A204.1 (cell line): ENCODE measurements around the gene CLSTN2.

Experiments
- FAIRE-seq: peaks from 2 replicates; lab custom pipeline; 2012; peaks lifted over from hg19 to GRCh38; lab: Jason Lieb, UNC

CLSTN2 gene

DNA sequence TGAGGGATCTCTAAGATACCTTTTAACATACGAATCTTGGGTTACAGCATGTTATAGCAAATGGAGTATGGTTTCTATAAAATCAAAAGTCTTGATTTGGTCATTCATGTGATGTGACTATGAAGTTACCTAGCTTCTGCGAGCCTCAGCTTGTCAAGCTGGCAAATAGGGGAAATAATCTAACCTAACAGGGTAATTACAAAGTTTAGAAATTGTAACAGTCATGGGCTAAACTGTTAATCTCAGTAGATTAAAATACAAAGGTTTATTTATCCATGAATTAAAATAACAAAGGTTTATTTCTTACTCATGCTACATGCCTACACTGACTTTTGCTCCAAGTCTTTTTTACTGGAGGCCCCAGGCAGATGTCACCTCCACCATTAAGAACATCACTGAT, 359.1 kb downstream of the CLSTN2 start:
- no peak for FAIRE-seq

GRCh38 chr3:140296796-140297352, 361.9 kb downstream of the CLSTN2 start:
- no peak for FAIRE-seq

GRCh38 chr3:140298043-140298442, 363.1 kb downstream of the CLSTN2 start:
- FAIRE-seq, result no peak

GRCh38 chr3:140298569-140299070, 363.6 kb downstream of the CLSTN2 start:
- no peak for FAIRE-seq

DNA sequence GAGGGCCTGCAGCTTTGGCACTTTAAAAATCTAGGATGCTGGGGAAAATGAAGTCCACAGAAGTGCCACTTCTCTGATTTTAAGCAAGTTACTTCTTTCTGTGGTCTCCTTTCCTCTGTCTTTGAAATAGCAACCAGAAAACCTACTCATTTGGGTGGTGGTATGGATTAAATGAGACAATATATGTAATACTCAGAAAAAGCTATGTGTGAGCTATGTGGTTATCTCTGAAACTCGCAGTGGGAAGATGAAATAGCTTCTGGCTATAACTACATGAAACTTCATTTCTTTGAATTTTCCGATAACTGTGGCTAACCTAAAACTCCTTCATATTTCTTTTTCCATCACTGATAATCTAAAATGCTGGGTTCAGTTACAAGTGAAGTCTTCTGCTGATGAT, 368.9 kb downstream of the CLSTN2 start:
- FAIRE-seq, result no peak

DNA sequence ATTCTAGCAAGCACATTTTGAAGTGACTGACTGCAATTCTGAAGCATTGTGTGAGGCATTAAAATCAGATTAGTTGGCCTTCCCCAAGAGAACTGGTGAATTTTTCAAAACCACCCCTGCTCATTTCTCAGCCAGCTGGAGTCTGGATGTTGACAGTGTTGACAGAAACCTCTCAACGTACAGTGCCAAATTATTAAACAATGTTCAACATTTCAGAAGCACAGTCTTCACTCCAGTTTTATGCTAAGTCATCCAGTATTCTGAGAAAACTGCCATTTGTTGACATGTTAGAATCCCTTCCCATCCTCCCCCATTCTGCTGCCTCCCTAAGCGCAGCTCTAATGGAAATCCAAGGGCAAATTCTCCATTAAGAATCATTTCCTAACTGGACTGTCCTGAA, 373.6 kb downstream of the CLSTN2 start:
- FAIRE-seq, result no peak

DNA sequence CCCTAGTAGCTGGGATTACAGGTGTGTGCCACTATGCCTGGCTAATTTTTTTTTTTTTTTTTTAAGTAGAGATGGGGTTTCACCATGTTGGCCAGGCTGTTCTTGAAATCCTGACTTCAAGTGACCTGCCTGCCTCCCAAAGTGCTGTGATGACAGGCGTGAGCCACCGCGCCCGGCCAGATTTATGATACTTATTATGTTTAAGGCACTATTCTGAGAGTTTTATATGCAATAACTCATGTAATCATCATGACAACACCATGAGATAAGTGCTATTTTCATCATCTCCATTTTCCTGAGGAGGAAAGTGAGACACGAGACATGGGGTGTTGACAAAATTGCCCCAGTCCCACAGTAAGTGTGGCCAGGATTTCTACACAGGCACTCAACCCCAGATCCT, 376.4 kb downstream of the CLSTN2 start:
- no peak for FAIRE-seq

GRCh38 chr3:140315955-140316354, 381.0 kb downstream of the CLSTN2 start:
- no peak for FAIRE-seq

DNA sequence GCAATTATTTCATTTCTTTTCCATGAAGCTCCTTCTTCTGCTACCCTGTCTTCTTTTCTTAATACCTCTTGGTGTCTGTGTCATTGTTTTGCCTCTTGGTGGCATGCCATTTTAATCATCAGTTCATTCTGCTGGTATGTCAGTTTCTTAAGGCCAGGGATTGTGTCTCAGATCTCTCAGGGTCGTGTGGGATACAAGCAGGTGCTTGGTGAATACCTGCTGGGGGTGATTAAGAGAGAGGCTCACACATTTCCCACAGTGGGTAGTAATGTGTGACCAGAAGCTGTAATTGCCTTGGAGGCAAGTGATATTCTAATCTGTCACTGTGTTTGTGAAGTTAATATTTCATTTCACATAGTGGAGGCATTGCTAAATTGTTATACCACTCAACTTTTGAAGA, 381.5 kb downstream of the CLSTN2 start:
- no peak for FAIRE-seq

GRCh38 chr3:140316868-140317400, 381.9 kb downstream of the CLSTN2 start:
- FAIRE-seq, result no peak

DNA sequence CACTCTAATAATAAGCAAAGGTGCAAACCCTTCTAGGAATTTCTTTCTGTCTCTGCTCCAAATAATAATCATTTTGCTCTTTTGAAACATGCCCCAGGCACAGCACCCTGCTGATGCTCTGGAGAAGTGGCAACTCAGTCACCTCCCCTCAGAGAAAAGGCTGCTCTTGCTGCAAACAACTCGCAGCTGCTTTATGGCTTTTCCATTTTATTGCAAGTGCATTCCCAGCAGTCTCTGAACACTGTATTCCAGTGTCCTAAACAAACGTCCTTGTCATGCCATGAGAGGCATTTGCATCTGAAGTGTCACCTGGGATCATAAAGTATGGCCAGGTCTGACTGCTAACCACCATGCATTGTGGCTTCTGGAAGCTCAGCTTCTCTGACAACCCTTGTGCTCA, 384.8 kb downstream of the CLSTN2 start:
- FAIRE-seq, result no peak

- no peak for FAIRE-seq
Measured at GRCh38 chr3:140323561-140323960, 388.6 kb downstream of the CLSTN2 start.

- FAIRE-seq, result no peak
Measured at GRCh38 chr3:140332131-140332530, 397.1 kb downstream of the CLSTN2 start.

DNA sequence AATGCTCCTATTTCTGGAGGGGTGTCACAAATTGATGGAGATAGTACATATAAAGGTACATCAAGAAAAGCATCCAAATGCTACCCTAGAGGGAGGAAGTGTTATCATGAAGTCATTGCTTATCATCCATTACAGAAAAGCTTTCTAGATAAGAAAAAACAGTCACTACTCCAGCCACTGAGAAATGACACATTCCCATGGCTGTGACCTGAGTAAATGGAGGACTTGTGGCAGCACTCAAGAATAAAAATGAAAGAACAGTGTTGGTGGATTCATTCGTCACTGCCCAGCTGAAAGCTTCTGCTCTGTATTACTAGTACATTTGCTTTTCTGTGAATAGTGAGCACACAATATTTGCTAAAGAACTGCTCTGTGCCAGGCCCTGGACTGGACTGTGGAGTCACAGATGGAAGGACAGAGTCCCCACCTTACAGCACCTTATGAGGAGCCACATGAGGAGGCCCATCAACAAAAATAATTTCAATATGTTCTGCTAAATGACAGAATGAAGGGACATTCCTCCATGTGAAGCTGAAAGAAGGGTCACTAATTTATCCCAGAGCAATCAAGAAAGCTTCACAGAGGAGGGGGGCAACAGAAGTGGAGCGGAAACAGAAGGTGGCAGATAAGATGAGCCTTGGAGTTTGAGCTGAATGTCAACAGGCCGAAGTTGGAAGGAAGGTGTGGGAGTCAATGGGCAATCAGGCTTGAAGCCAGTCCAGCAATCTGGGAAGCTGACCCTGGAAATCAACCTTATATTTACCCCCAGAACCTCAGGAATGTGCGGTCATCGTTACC, 399.3 kb downstream of the CLSTN2 start:
- FAIRE-seq, result no peak

DNA sequence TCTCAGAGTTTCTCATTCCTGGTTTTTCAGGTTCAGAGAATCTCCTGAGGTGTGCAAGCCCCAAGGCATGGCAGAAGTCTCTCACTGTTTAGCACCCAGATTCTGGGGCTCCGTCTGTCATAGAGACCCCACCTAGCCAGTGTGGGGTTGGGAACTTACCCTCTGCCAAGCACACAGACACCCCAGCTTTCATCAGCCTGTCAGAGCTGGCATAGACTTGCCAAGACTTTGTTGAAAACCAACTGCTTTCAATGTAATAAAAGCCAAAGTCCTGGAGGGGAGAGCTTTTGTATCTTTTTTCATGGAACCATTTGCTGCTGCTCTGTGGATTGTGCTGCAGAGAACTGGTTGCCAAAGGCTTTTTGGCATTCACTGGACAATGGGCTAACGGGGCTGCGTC, 401.5 kb downstream of the CLSTN2 start:
- FAIRE-seq, result no peak

DNA sequence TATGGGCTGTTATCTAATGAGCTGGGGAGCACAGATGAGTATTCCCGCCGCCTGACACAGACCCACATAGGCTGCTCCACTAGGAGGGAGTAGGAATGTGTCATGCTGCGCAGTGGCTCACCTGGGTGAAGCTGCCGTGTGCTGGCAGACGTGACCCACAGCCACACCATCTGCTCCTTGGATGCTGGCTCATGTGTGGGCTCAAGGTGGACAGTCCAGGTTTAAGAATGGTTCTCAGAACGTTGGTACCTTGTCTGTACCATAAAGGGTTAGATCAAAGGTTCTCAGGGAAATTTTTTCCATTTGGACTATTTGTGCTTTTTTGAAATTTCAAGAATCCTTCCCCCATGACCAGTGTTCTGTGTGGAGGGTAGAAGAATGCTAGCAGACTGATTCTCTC, 403.9 kb downstream of the CLSTN2 start:
- FAIRE-seq, result no peak

DNA sequence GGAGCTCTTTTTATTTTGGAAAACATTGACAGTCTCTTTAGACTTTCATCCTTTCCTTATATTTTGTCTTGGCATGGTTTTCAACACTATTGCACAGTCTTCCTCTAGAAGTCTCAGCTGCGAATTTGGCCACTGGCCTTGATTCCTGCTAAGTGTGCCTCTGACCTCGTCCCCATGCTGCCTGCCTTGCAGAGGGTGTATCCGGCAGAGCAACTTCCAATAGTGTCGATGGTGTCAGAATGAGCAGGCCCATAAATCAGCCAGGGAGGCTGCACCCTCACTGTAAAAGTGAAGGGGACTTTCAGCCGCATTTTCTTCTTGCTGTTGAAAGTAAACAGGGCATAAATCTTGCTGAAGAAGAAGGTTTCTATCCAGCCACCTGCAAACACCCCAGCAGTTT, 406.2 kb downstream of the CLSTN2 start:
- FAIRE-seq, result no peak

GRCh38 chr3:140341817-140342403, 406.9 kb downstream of the CLSTN2 start:
- no peak for FAIRE-seq

DNA sequence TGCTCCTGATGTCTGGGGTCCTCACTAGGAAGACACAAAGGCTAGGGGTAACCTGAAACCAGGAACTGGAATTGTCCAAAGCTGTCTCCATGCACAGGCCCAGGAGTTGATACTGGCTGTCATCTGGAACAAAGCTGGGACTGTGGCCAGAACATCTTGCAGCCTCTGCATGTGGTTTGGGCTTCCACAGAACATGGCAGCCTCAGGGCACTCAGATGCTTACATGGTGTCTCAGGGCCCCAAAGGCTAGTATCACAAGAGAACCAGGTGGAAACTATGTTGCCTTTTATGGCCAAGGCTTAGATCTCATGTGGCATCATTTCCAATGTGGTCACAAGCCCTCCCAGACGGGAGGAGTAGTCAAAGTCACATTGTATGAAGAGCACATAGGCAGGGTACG, 407.7 kb downstream of the CLSTN2 start:
- FAIRE-seq, result no peak

DNA sequence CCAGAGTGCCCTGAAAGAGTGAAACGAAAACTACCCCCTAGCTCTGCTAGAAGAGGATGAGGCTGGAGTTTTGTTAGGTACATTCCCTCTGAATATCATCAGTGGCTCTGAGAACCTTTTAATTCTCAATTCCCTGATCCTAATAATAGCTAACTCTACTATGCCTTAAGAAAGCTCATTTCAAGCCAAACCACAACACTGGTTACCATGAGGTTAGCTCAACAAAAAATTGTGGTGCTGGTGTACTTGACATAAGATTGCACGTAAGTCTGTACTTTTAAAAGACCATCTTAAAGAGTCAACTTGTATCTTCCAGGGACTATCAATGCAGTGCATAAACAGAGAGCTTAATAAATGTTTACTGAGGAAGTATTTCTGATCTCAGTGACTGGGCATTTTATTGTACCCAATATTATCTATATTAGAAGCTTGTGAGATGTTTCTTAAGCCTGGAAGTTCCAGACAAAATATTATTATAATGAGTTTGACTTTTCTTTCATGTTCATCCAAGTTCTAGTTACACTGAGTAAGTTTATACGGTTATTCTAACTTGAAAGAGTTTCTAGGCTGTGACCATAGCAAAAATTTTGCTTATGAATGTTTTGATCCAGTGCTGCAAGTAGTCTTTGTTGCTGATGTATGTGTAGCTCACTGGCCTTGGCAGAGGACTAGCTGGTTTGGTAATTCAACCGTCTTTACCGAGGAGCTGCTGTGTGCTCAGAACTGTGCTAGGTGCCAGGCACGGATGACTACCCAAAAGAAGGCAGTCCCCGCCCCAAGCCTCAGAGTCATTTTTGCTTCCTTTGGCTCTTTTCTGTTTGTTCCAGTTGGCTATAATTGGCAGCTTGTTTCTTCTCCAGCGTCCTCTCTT, 408.5 kb downstream of the CLSTN2 start:
- FAIRE-seq, result no peak

GRCh38 chr3:140344082-140344454, 409.1 kb downstream of the CLSTN2 start:
- no peak for FAIRE-seq

- no peak for FAIRE-seq
Measured at GRCh38 chr3:140344601-140345205, 409.7 kb downstream of the CLSTN2 start.
